ENCODE results near the gene C10orf95. TPM values are rescaled to one million over a fixed set of nuclear protein-coding genes. Genes with fewer than 3 reads are reported as not detected.

Gene C10orf95
- total and polyA plus RNA-seq, 2 of the 13 experiments (the other 11 are each of a cell fraction or from before 2014, with no cell fraction given) = 0.05 to 0.07 TPM

GRCh38 chr10:102420714-102421506 is 30.4 kb downstream of the C10orf95 start, which contains the start of gene FBXL15 (continued):
- TF ChIP-seq ZNF264 (CRISPR knock-in tag; IDR thresholded peaks at IDR 0.05) (no peak), SOX6 (IDR thresholded peaks at IDR 0.05) (no peak), SOX6 (CRISPR knock-in tag; IDR thresholded peaks at IDR 0.05) (peak; percentile 77; the same call in 1 of the 2 replicates), ZNF740 (CRISPR knock-in tag; IDR thresholded peaks at IDR 0.05) (peak; percentile 42; the same call in 1 of the 2 replicates), ZFY (CRISPR knock-in tag; IDR thresholded peaks at IDR 0.05) (peak; percentile 92), ZNF562 (CRISPR knock-in tag; IDR thresholded peaks at IDR 0.05; ENCODE audit: borderline replicate concordance) (no peak), MXI1 (IDR thresholded peaks at IDR 0.05; ENCODE audit: borderline replicate concordance, low read depth, low read length) (peak; percentile 64; the same call in 1 of the 3 replicates), SMARCE1 (IDR thresholded peaks at IDR 0.05; ENCODE audit: borderline replicate concordance) (no peak), ZNF292 (CRISPR knock-in tag; IDR thresholded peaks at IDR 0.05; ENCODE audit: borderline replicate concordance, low read depth) (no peak), GABPB1 (CRISPR knock-in tag; IDR thresholded peaks at IDR 0.05) (peak; percentile 95), DR1 (CRISPR knock-in tag; IDR thresholded peaks at IDR 0.05) (peak; percentile 45), ZNF556 (CRISPR knock-in tag; IDR thresholded peaks at IDR 0.05; ENCODE audit: borderline replicate concordance) (no peak), POGK (CRISPR knock-in tag; conservative IDR thresholded peaks at IDR 0.05) (peak; percentile 70), JUND (CRISPR knock-in tag; IDR thresholded peaks at IDR 0.05) (peak; percentile 53; the same call in 1 of the 2 replicates), ADNP (CRISPR knock-in tag; IDR thresholded peaks at IDR 0.05) (no peak), ZNF839 (CRISPR knock-in tag; IDR thresholded peaks at IDR 0.05; ENCODE audit: borderline replicate concordance) (no peak), MEF2D (CRISPR knock-in tag; IDR thresholded peaks at IDR 0.05) (no peak), THAP9 (CRISPR knock-in tag; IDR thresholded peaks at IDR 0.05; ENCODE audit: borderline replicate concordance) (peak; percentile 87; the same call in 1 of the 2 replicates), ZNF253 (CRISPR knock-in tag; IDR thresholded peaks at IDR 0.05; ENCODE audit: borderline replicate concordance) (no peak), ZBTB20 (CRISPR knock-in tag; IDR thresholded peaks at IDR 0.05; ENCODE audit: borderline replicate concordance, low read depth) (no peak), RAD21 (CRISPR knock-in tag; IDR thresholded peaks at IDR 0.05) (no peak), SP1 (IDR thresholded peaks at IDR 0.05) (no peak), SP1 (CRISPR knock-in tag; IDR thresholded peaks at IDR 0.05) (peak; percentile 65), ZFP62 (CRISPR knock-in tag; IDR thresholded peaks at IDR 0.05) (no peak)
